Measurements from ENCODE around the gene SLCO4C1. TPM values are rescaled to one million over a fixed set of nuclear protein-coding genes. Genes with fewer than 3 reads are reported as not detected.

Gene SLCO4C1
- polyA plus RNA-seq, 1 donor from 2014 or later, result 0.12 TPM

GRCh38 chr5:102241809-102242421 lies 54.2 kb downstream of the SLCO4C1 start:
- Histone ChIP-seq H3K79me2 (replicated peaks; ENCODE audit: insufficient read depth, low read length) (no peaks in the 10 kb centered on the region), H2AFZ (ENCODE audit: low read depth, low read length) (no peak overlapping the region), H3F3A (ENCODE audit: insufficient read depth, low read length, poor library complexity, severe bottlenecking) (no peaks in the 10 kb centered on the region), H3K36me3 (ENCODE audit: insufficient read depth, low read length) (no peaks in the 10 kb centered on the region), H3K9me2 (ENCODE audit: insufficient read depth, low read length) (no peaks in the 10 kb centered on the region), H3K4me3 (ENCODE audit: low read length) (no peak overlapping the region), H3K27me3 (ENCODE audit: insufficient read depth, low read depth, low read length) (no peaks in the 10 kb centered on the region), H4K20me1 (ENCODE audit: insufficient read depth) (no peaks in the 10 kb centered on the region), H3K9me3 (ENCODE audit: low read length) (no peaks in the 10 kb centered on the region), H3K27ac (ENCODE audit: low read length) (no peak overlapping the region), H3K4me2 (ENCODE audit: low read length) (no peak overlapping the region), H3K9ac (ENCODE audit: low read length) (no peak overlapping the region)
- no peak for TF ChIP-seq EP300 (conservative IDR thresholded peaks at IDR 0.05; ENCODE audit: poor library complexity, severe bottlenecking)
- no peak for TF ChIP-seq SMC3 (conservative IDR thresholded peaks at IDR 0.05; ENCODE audit: poor library complexity)
- no peak for TF ChIP-seq POLR2AphosphoS5 (IDR thresholded peaks at IDR 0.05)
- TF ChIP-seq REST (IDR thresholded peaks at IDR 0.05; ENCODE audit: borderline replicate concordance), result no peak
- no peak for TF ChIP-seq EZH2 (IDR thresholded peaks at IDR 0.05; ENCODE audit: borderline replicate concordance, insufficient read depth, low read length, poor library complexity, severe bottlenecking)
- TF ChIP-seq TAF1 (IDR thresholded peaks at IDR 0.05; ENCODE audit: low read depth), result no peak
- TF ChIP-seq RAD21 (conservative IDR thresholded peaks at IDR 0.05), result no peak
- TF ChIP-seq CTCF (IDR thresholded peaks at IDR 0.05; ENCODE audit: poor library complexity, severe bottlenecking), result no peak
- no peak for TF ChIP-seq MXI1 (conservative IDR thresholded peaks at IDR 0.05; ENCODE audit: poor library complexity, severe bottlenecking)

- H3K4me2 ChIP-seq (ENCODE audit: low read length), result no peak overlapping the region
- no peak overlapping the region for H3K9ac ChIP-seq (ENCODE audit: low read length)
- no peaks in the 10 kb centered on the region for H3K9me3 ChIP-seq (ENCODE audit: low read length)
- no peak overlapping the region for H3K4me3 ChIP-seq (ENCODE audit: low read length)
- no peaks in the 10 kb centered on the region for H4K20me1 ChIP-seq (ENCODE audit: insufficient read depth)
- H3K27me3 ChIP-seq (ENCODE audit: insufficient read depth, low read depth, low read length), result no peaks in the 10 kb centered on the region
- no peak overlapping the region for H2AFZ ChIP-seq (ENCODE audit: low read depth, low read length)
- TF ChIP-seq TAF1 (IDR thresholded peaks at IDR 0.05; ENCODE audit: low read depth), result no peak
- no peak for TF ChIP-seq MXI1 (conservative IDR thresholded peaks at IDR 0.05; ENCODE audit: poor library complexity, severe bottlenecking)
- TF ChIP-seq SMC3 (conservative IDR thresholded peaks at IDR 0.05; ENCODE audit: poor library complexity), result no peak
- TF ChIP-seq EP300 (conservative IDR thresholded peaks at IDR 0.05; ENCODE audit: poor library complexity, severe bottlenecking), result no peak
- no peaks in the 10 kb centered on the region for H3F3A ChIP-seq (ENCODE audit: insufficient read depth, low read length, poor library complexity, severe bottlenecking)
- H3K27ac ChIP-seq (ENCODE audit: low read length), result no peak overlapping the region
- no peaks in the 10 kb centered on the region for H3K79me2 ChIP-seq (replicated peaks; ENCODE audit: insufficient read depth, low read length)
- no peaks in the 10 kb centered on the region for H3K9me2 ChIP-seq (ENCODE audit: insufficient read depth, low read length)
- no peaks in the 10 kb centered on the region for H3K36me3 ChIP-seq (ENCODE audit: insufficient read depth, low read length)
Observed at GRCh38 chr5:102231693-102232619, 64.1 kb downstream of the SLCO4C1 start.
